GM19351 (cell line): ENCODE measurements around the gene BEX3.

Source experiments
- ATAC-seq: cut with Tn5 transposase; IDR thresholded peaks from one replicate; pipeline ENCODE4 v1.9.1; 2021; ENCODE audit warnings: mild to moderate bottlenecking, moderate library complexity; ENCODE audit not compliant: unreplicated experiment

BEX3 gene

GRCh38 chrX:103418811-103419340 lies 42.5 kb downstream of the BEX3 start:
- ATAC-seq = no peak

- no peak for ATAC-seq
Observed at GRCh38 chrX:103423955-103424638, 47.8 kb downstream of the BEX3 start.
